ENCODE measurements around the gene NUDT14. TPM values are rescaled to one million over a fixed set of nuclear protein-coding genes. Genes with fewer than 3 reads are reported as not detected.
A peak's percentile ranks its signal among the peaks of the same experiment; 100 is the strongest.

NUDT14 gene
- total RNA-seq, 4 donors from 2014 or later, result 17.0 to 53.9 (median 32.6) TPM

GRCh38 chr14:105141486-105142281, 39.4 kb downstream of the NUDT14 start:
- Histone ChIP-seq H3K27me3 (no peaks in the 10 kb centered on the region), H3K9me3 (peaks cover 0 to 9% of the 10 kb centered on the region in 2 donors), H3K4me1 (no peaks in the 10 kb centered on the region), H3K36me3 (no peaks in the 10 kb centered on the region), H3K27ac (no peak overlapping the region), H3K4me3 (no peak overlapping the region)
- intact Hi-C loops (cut with DNase I; ENCODE audit: low total_unique reads) (no loop called here), in situ Hi-C loops (cut with MboI; ENCODE audit: low pct_ligation_motif_present in 1 of 4, low pct_unique_long_range_greater_than_20kb in 1 of 4, low sequenced_read_pairs in 3 of 4) (no loop called here)
- DNase-seq, result peak; percentile 3
- TF ChIP-seq POLR2AphosphoS5 (IDR thresholded peaks at IDR 0.05), result no peak
- no peak for TF ChIP-seq CTCF (IDR thresholded peaks at IDR 0.05)
- 93% methylated on average over 42 of the region's 43 CpGs; no CpG with 5 or more reads in 1 of the 2 donors for WGBS, 2 donors (ENCODE audit: low coverage in 1 of 2)

- Histone ChIP-seq H3K4me1 (no peaks in the 10 kb centered on the region), H3K36me3 (no peaks in the 10 kb centered on the region), H3K4me3 (no peak overlapping the region), H3K27ac (no peak overlapping the region), H3K27me3 (no peaks in the 10 kb centered on the region), H3K9me3 (peaks cover 0 to 9% of the 10 kb centered on the region in 2 donors)
- in situ Hi-C loops (cut with MboI; ENCODE audit: low pct_ligation_motif_present in 1 of 4, low pct_unique_long_range_greater_than_20kb in 1 of 4, low sequenced_read_pairs in 3 of 4) (no loop called here), intact Hi-C loops (cut with DNase I; ENCODE audit: low total_unique reads) (no loop called here)
- no peak for TF ChIP-seq POLR2AphosphoS5 (IDR thresholded peaks at IDR 0.05)
- TF ChIP-seq POLR2A (IDR thresholded peaks at IDR 0.05), result no peak
- no peak for TF ChIP-seq EP300 (IDR thresholded peaks at IDR 0.05; ENCODE audit: low read depth)
- no peak for DNase-seq
- 93% methylated on average over 2 to 6 of the region's 6 CpGs for WGBS, 2 donors (ENCODE audit: low coverage in 1 of 2)
Measured at GRCh38 chr14:105141026-105141425, 40.1 kb downstream of the NUDT14 start.

- H3K27me3 ChIP-seq, result no peaks in the 10 kb centered on the region
- H3K36me3 ChIP-seq, result no peaks in the 10 kb centered on the region
- intact Hi-C loops (cut with DNase I; ENCODE audit: low total_unique reads) (no loop called here), in situ Hi-C loops (cut with MboI; ENCODE audit: low pct_ligation_motif_present in 1 of 4, low pct_unique_long_range_greater_than_20kb in 1 of 4, low sequenced_read_pairs in 3 of 4) (no loop called here)
- no peak overlapping the region for H3K27ac ChIP-seq
- 87% methylated on average over 6 of the region's 7 CpGs; no CpG with 5 or more reads in 1 of the 2 donors for WGBS, 2 donors (ENCODE audit: low coverage in 1 of 2)
- peaks cover 0 to 9% of the 10 kb centered on the region in 2 donors for H3K9me3 ChIP-seq
- TF ChIP-seq CTCF (IDR thresholded peaks at IDR 0.05), result no peak
- no peak for TF ChIP-seq POLR2AphosphoS5 (IDR thresholded peaks at IDR 0.05)
- no peak for TF ChIP-seq POLR2A (IDR thresholded peaks at IDR 0.05)
- no peak for TF ChIP-seq EP300 (IDR thresholded peaks at IDR 0.05; ENCODE audit: low read depth)
- no peak overlapping the region for H3K4me3 ChIP-seq
- H3K4me1 ChIP-seq, result no peaks in the 10 kb centered on the region
- no peak for DNase-seq
Measured at GRCh38 chr14:105140581-105140980, 40.5 kb downstream of the NUDT14 start.

- TF ChIP-seq POLR2A (IDR thresholded peaks at IDR 0.05), result no peak
- TF ChIP-seq POLR2AphosphoS5 (IDR thresholded peaks at IDR 0.05), result no peak
- no peak for TF ChIP-seq EP300 (IDR thresholded peaks at IDR 0.05; ENCODE audit: low read depth)
- no peak for TF ChIP-seq CTCF (IDR thresholded peaks at IDR 0.05)
- H3K27me3 ChIP-seq, result no peaks in the 10 kb centered on the region
- 89 to 99% methylated on average over 1 to 4 of the region's 5 CpGs for WGBS, 2 donors (ENCODE audit: low coverage in 1 of 2)
- no peak for DNase-seq
- H3K9me3 ChIP-seq, result peaks cover 0 to 9% of the 10 kb centered on the region in 2 donors
- no peak overlapping the region for H3K27ac ChIP-seq
- in situ Hi-C loops (cut with MboI; ENCODE audit: low pct_ligation_motif_present in 1 of 4, low pct_unique_long_range_greater_than_20kb in 1 of 4, low sequenced_read_pairs in 3 of 4) (no loop called here), intact Hi-C loops (cut with DNase I; ENCODE audit: low total_unique reads) (no loop called here)
- H3K36me3 ChIP-seq, result no peaks in the 10 kb centered on the region
- no peaks in the 10 kb centered on the region for H3K4me1 ChIP-seq
- no peak overlapping the region for H3K4me3 ChIP-seq
Measured at GRCh38 chr14:105139831-105140239, 41.3 kb downstream of the NUDT14 start.

Data from transverse colon (tissue), 4 donors.